Measurements from ENCODE around the gene DPEP2NB. TPM values are rescaled to one million over a fixed set of nuclear protein-coding genes. Genes with fewer than 3 reads are reported as not detected.

The DPEP2NB gene
- total RNA-seq, 1 experiment from 2014 or later = not detected

- no peak for TF ChIP-seq CTCF (IDR thresholded peaks at IDR 0.05; ENCODE audit: unreplicated experiment)
- Mint-ChIP-seq H3K36me3 (ENCODE audit: insufficient read depth, unreplicated experiment) (peaks cover 23% of the 10 kb centered on the region), H3K27ac (ENCODE audit: low read depth, unreplicated experiment) (no peak overlapping the region), H3K27me3 (ENCODE audit: insufficient read depth, unreplicated experiment) (no peaks in the 10 kb centered on the region), H3K4me3 (ENCODE audit: unreplicated experiment) (no peak overlapping the region), H3K4me1 (ENCODE audit: insufficient read depth, unreplicated experiment) (peaks cover 27% of the 10 kb centered on the region), H3K9me3 (ENCODE audit: unreplicated experiment) (no peaks in the 10 kb centered on the region)
- no peak for DNase-seq (ENCODE audit: unreplicated experiment)
- POLR2A ChIA-PET = no interaction called here
- intact Hi-C loops (cut with micrococcal nuclease) = no loop called here
- BruUV-seq (replicated peaks) = no TSS peak
- CTCF ChIA-PET = interaction anchor here (0.6 to 3.4 kb wide), 4 partner anchors 11 to 508 kb away, joined by 3 to 33 read pairs (median 4); no protein-coding TSS in a partner anchor
These were observed 13.3 kb upstream of the DPEP2NB start for GRCh38 chr16:68028996-68029395.

GRCh38 chr16:68022728-68023537 lies 7.2 kb upstream of the DPEP2NB start, which contains the start of the genes DDX28 and DUS2:
Gene DDX28, minus strand, starts transcription at chr16:68023232. Its CDS starts 30 bp downstream, at chr16:68023202.
Gene DUS2, plus strand, starts transcription at chr16:68023284. Its CDS starts 14,740 bp downstream, at chr16:68038024.
- Mint-ChIP-seq H3K36me3 (ENCODE audit: insufficient read depth, unreplicated experiment) (peaks cover 26% of the 10 kb centered on the region), H3K27me3 (ENCODE audit: insufficient read depth, unreplicated experiment) (no peaks in the 10 kb centered on the region), H3K27ac (ENCODE audit: low read depth, unreplicated experiment) (peak within 1 kb of the TSS; percentile 96), H3K9me3 (ENCODE audit: unreplicated experiment) (no peaks in the 10 kb centered on the region), H3K4me3 (ENCODE audit: unreplicated experiment) (peak within 1 kb of the TSS; percentile 94), H3K4me1 (ENCODE audit: insufficient read depth, unreplicated experiment) (peaks cover 5% of the 10 kb centered on the region)
- BruUV-seq (replicated peaks) = TSS peak; percentile 61
- no peak for TF ChIP-seq CTCF (IDR thresholded peaks at IDR 0.05; ENCODE audit: unreplicated experiment)
- intact Hi-C loops (cut with micrococcal nuclease) = no loop called here
- POLR2A ChIA-PET = interaction anchor here (0.7 to 3.3 kb wide), 29 partner anchors 8 to 912 kb away, joined by 3 to 31 read pairs (median 4); partner anchors contain the start of genes CENPT, ESRP2, GFOD2 and NFATC3
- peak; percentile 89 for DNase-seq (ENCODE audit: unreplicated experiment)
- CTCF ChIA-PET = interaction anchor here (0.6 to 1.6 kb wide), 16 partner anchors 15 to 1338 kb away, joined by 3 to 8 read pairs (median 3); no protein-coding TSS in a partner anchor

GRCh38 chr16:68022278-68022727 lies 6.6 kb upstream of the DPEP2NB start:
- intact Hi-C loops (cut with micrococcal nuclease) = no loop called here
- ChIA-PET POLR2A (interaction anchor here (0.6 to 3.3 kb wide), 15 partner anchors 9 to 710 kb away, joined by 3 to 31 read pairs (median 5); partner anchors contain the start of genes CENPT, GFOD2, NUTF2 and PSMB10), CTCF (interaction anchor here (0.6 to 1.4 kb wide), 8 partner anchors 17 to 475 kb away, joined by 3 to 6 read pairs (median 3); no protein-coding TSS in a partner anchor)
- no peaks in the 10 kb centered on the region for H3K27me3 Mint-ChIP-seq (ENCODE audit: insufficient read depth, unreplicated experiment)
- peak overlapping the region; percentile 94 for H3K4me3 Mint-ChIP-seq (ENCODE audit: unreplicated experiment)
- H3K27ac Mint-ChIP-seq (ENCODE audit: low read depth, unreplicated experiment) = peak overlapping the region; percentile 96
- no peak for TF ChIP-seq CTCF (IDR thresholded peaks at IDR 0.05; ENCODE audit: unreplicated experiment)
- no TSS peak for BruUV-seq (replicated peaks)
- peaks cover 19% of the 10 kb centered on the region for H3K36me3 Mint-ChIP-seq (ENCODE audit: insufficient read depth, unreplicated experiment)
- H3K9me3 Mint-ChIP-seq (ENCODE audit: unreplicated experiment) = no peaks in the 10 kb centered on the region
- DNase-seq (ENCODE audit: unreplicated experiment) = no peak
- H3K4me1 Mint-ChIP-seq (ENCODE audit: insufficient read depth, unreplicated experiment) = peaks cover 5% of the 10 kb centered on the region

GRCh38 chr16:68021490-68021889 lies 5.8 kb upstream of the DPEP2NB start:
- no peak for DNase-seq (ENCODE audit: unreplicated experiment)
- no peaks in the 10 kb centered on the region for H3K9me3 Mint-ChIP-seq (ENCODE audit: unreplicated experiment)
- H3K27ac Mint-ChIP-seq (ENCODE audit: low read depth, unreplicated experiment) = no peak overlapping the region
- BruUV-seq (replicated peaks) = no TSS peak
- TF ChIP-seq CTCF (IDR thresholded peaks at IDR 0.05; ENCODE audit: unreplicated experiment) = no peak
- H3K27me3 Mint-ChIP-seq (ENCODE audit: insufficient read depth, unreplicated experiment) = no peaks in the 10 kb centered on the region
- peaks cover 11% of the 10 kb centered on the region for H3K36me3 Mint-ChIP-seq (ENCODE audit: insufficient read depth, unreplicated experiment)
- peaks cover 4% of the 10 kb centered on the region for H3K4me1 Mint-ChIP-seq (ENCODE audit: insufficient read depth, unreplicated experiment)
- ChIA-PET POLR2A (interaction anchor here (0.8 to 3.3 kb wide), 5 partner anchors 10 to 56 kb away, joined by 3 to 31 read pairs (median 4); partner anchors contain the start of gene SLC12A4), CTCF (interaction anchor here (0.6 to 1.4 kb wide), 7 partner anchors 16 to 86 kb away, joined by 3 to 6 read pairs (median 4); no protein-coding TSS in a partner anchor)
- H3K4me3 Mint-ChIP-seq (ENCODE audit: unreplicated experiment) = peak overlapping the region; percentile 94
- intact Hi-C loops (cut with micrococcal nuclease) = no loop called here

All from MCF 10A (cell line).